K562 (cell line): ENCODE data around the gene MCEMP1. TPM values are rescaled to one million over a fixed set of nuclear protein-coding genes. Genes with fewer than 3 reads are reported as not detected.

ENCODE experiments used
- ATAC-seq: fragments of 200-7000 bp; cut with Tn5 transposase; 3 replicates; pipeline ENCODE4 v1.9.1; 2020; ENCODE audit warnings: moderate library complexity
- BruUV-seq: library from RNA; stranded (reverse); fragments of 400-500 nt; replicated peaks from 2 replicates; lab custom pipeline; 2021; lab: Mats Ljungman, UMichigan
- CTCF ChIA-PET: fragments of 300-600 bp; formaldehyde crosslinking; extraction: SDS; loops from one replicate; lab custom pipeline; 2021; ENCODE audit warnings: low intra/inter-chr PET ratio; lab: Yijun Ruan, JAX
- POLR2A ChIA-PET: fragments of 300-600, 350-650 bp; sonication (Branson Sonifier 250); formaldehyde crosslinking; extraction: SDS; loops from one replicate; lab custom pipeline; 2021; ENCODE audit warnings: antibody characterized with exemption, inconsistent platforms; lab: Yijun Ruan, JAX
- DNase-seq, 4 experiments: peaks; one replicate each; pipeline versions ENCODE4 v3.0.0 to v3.0.0-alpha.2; 2011 to 2018; ENCODE audit warnings: low spot score in 3 of 4, mixed read lengths in 3 of 4; ENCODE audit errors: extremely low read depth in 1 of 4
- FAIRE-seq: peaks from 2 replicates; lab custom pipeline; 2011; peaks lifted over from hg19 to GRCh38; lab: Jason Lieb, UNC
- H2AFZ ChIP-seq: 2 replicates; pipeline ENCODE4 v1.6.0; 2011; ENCODE audit warnings: low read depth, low read length, control low read depth, inconsistent platforms
- H3K27ac ChIP-seq: fragments of 200-600 bp; 3 replicates; pipeline ENCODE4 v1.8.0; 2011; ENCODE audit warnings: low read depth, mild to moderate bottlenecking, control low read depth, inconsistent platforms, low read length, moderate library complexity, mixed read lengths; ENCODE audit errors: extremely low read depth
- H3K27me3 ChIP-seq, 2 experiments: fragments of 300-600 bp in 1 of 2; 2 replicates in 1 of 2; 3 replicates in 1 of 2; pipeline versions ENCODE4 v1.6.0 to v1.8.0; 2011; ENCODE audit warnings: inconsistent platforms in 2 of 2, low read length in 2 of 2, mild to moderate bottlenecking in 1 of 2, mixed read lengths in 1 of 2, moderate library complexity in 1 of 2; ENCODE audit not compliant: control insufficient read depth in 2 of 2, insufficient read depth in 2 of 2
- H3K36me3 ChIP-seq: fragments of 300-600 bp; 3 replicates; pipeline ENCODE4 v1.8.0; 2011; ENCODE audit warnings: mild to moderate bottlenecking, low read length, inconsistent platforms; ENCODE audit not compliant: control insufficient read depth, insufficient read depth
- H3K4me1 ChIP-seq, 2 experiments: fragments of 200-600 bp in 1 of 2; replicated peaks in 1 of 2; 2 replicates in 1 of 2; 3 replicates in 1 of 2; pipeline versions ENCODE4 v1.5.1 to v1.8.0; 2011; ENCODE audit warnings: inconsistent platforms in 2 of 2, low read length in 2 of 2, mild to moderate bottlenecking in 1 of 2, mixed read lengths in 1 of 2, moderate library complexity in 1 of 2; ENCODE audit not compliant: control insufficient read depth in 2 of 2, insufficient read depth in 2 of 2
- H3K4me2 ChIP-seq: 2 replicates; pipeline ENCODE4 v1.6.1; 2011; ENCODE audit warnings: low read length, control low read depth, inconsistent platforms, mixed read lengths; ENCODE audit not compliant: insufficient read depth
- H3K4me3 ChIP-seq: fragments of 200-600 bp; sonication (generic), shearing (Covaris generic); 2 replicates; pipeline ENCODE4 v1.5.1; 2016; ENCODE audit warnings: control low read depth, inconsistent platforms
- H3K79me2 ChIP-seq: fragments of 200-600 bp; 3 replicates; pipeline ENCODE4 v1.8.0; 2011; ENCODE audit warnings: low read length, inconsistent platforms; ENCODE audit not compliant: control insufficient read depth, insufficient read depth
- H3K9ac ChIP-seq, 2 experiments: 2 replicates each; pipeline versions ENCODE4 v1.6.0 to v1.6.1; 2011; ENCODE audit warnings: low read depth in 2 of 2, low read length in 2 of 2, control low read depth in 1 of 2, inconsistent platforms in 1 of 2, mild to moderate bottlenecking in 1 of 2, mixed read lengths in 1 of 2; ENCODE audit not compliant: insufficient read depth in 1 of 2
- H3K9me1 ChIP-seq: one replicate; pipeline ENCODE4 v1.6.0; 2011; ENCODE audit warnings: inconsistent platforms, mild to moderate bottlenecking, low read length, moderate library complexity; ENCODE audit not compliant: control insufficient read depth, insufficient read depth
- H3K9me3 ChIP-seq: replicated peaks from 2 replicates; pipeline ENCODE4 v1.5.1; 2011; ENCODE audit warnings: low read depth, low read length, inconsistent platforms; ENCODE audit not compliant: control insufficient read depth, insufficient read depth
- H4K20me1 ChIP-seq: replicated peaks from 2 replicates; pipeline ENCODE4 v1.6.1; 2011; ENCODE audit warnings: low read length, inconsistent platforms, mixed read lengths; ENCODE audit not compliant: control insufficient read depth, insufficient read depth
- ATF2 ChIP-seq: sonication (generic); formaldehyde crosslinking; IDR thresholded peaks from 2 replicates; pipeline ENCODE4 v1.8.1; 2022; ENCODE audit warnings: missing genetic modification reagents
- BDP1 ChIP-seq: IDR thresholded peaks from 3 replicates; pipeline ENCODE4 v1.6.1; 2011; ENCODE audit not compliant: insufficient read length, insufficient read depth
- C11orf30 ChIP-seq: fragments of 450-650 bp; IDR thresholded peaks from 2 replicates; pipeline ENCODE4 v1.6.1; 2016; ENCODE audit warnings: low read depth, mild to moderate bottlenecking
- CBX8 ChIP-seq: fragments of 200-600 bp; sonication (generic); IDR thresholded peaks from 2 replicates; pipeline ENCODE4 v1.6.1; 2012; ENCODE audit warnings: borderline replicate concordance, mixed run types, low read depth, mild to moderate bottlenecking, moderate library complexity, mixed read lengths, low read length, control low read depth, inconsistent platforms; ENCODE audit not compliant: poor library complexity, severe bottlenecking; ENCODE audit errors: extremely low read depth
- ETV1 ChIP-seq: fragments of 450-650 bp; conservative IDR thresholded peaks from 2 replicates; pipeline ENCODE4 v1.6.1; 2016; ENCODE audit warnings: missing genetic modification characterization, control low read depth, low read depth, missing compliant biosample characterization
- HSF4 ChIP-seq: fragments of 250-450 bp; sonication (Bioruptor Pico); IDR thresholded peaks from 2 replicates; pipeline ENCODE4 v2.1.2; 2022; ENCODE audit warnings: mild to moderate bottlenecking, moderate library complexity, borderline replicate concordance
- MCM3 ChIP-seq: fragments of 450-650 bp; IDR thresholded peaks from 2 replicates; pipeline ENCODE4 v1.6.1; 2016
- NFE2 ChIP-seq: IDR thresholded peaks from 2 replicates; pipeline ENCODE4 v1.6.1; 2014; ENCODE audit warnings: antibody characterized with exemption, low read depth
- NFIC ChIP-seq: fragments of 450-650 bp; IDR thresholded peaks from 2 replicates; pipeline ENCODE4 v1.6.1; 2017; ENCODE audit warnings: mild to moderate bottlenecking, inconsistent platforms
- PBX2 ChIP-seq, 2 experiments: IDR thresholded peaks in 1 of 2; conservative IDR thresholded peaks in 1 of 2; 2 replicates each; pipeline ENCODE4 v1.6.1; 2016; ENCODE audit warnings: low read depth in 2 of 2, mild to moderate bottlenecking in 1 of 2, missing compliant biosample characterization in 1 of 2, missing genetic modification characterization in 1 of 2, moderate library complexity in 1 of 2
- POLR3A ChIP-seq: IDR thresholded peaks from 2 replicates; pipeline ENCODE4 v1.6.1; 2011; ENCODE audit warnings: borderline replicate concordance, mild to moderate bottlenecking, moderate library complexity; ENCODE audit not compliant: insufficient read length, insufficient read depth; ENCODE audit errors: extremely low read depth
- RBM39 ChIP-seq: fragments of 200-400 bp; formaldehyde crosslinking; optimal IDR thresholded peaks from 2 replicates; pipeline ENCODE3; 2018; ENCODE audit warnings: low read depth, low read length
- TBP ChIP-seq: optimal IDR thresholded peaks from 2 replicates; pipeline ENCODE3; 2011; ENCODE audit warnings: low read depth, low read length, improper control_type of control experiment
- TFAM ChIP-seq: fragments of 250-450 bp; sonication (Bioruptor Pico); conservative IDR thresholded peaks from 2 replicates; pipeline ENCODE4 v1.5.0; 2021; ENCODE audit warnings: mild to moderate bottlenecking, moderate library complexity
- THAP7 ChIP-seq: fragments of 250-450 bp; sonication (Bioruptor Pico); IDR thresholded peaks from 2 replicates; pipeline ENCODE4 v1.5.0; 2021
- ZNF224 ChIP-seq: sonication (generic); formaldehyde crosslinking; IDR thresholded peaks from 2 replicates; pipeline ENCODE4 v1.8.0; 2022; ENCODE audit warnings: mild to moderate bottlenecking, missing genetic modification reagents
- ZNF311 ChIP-seq: fragments of 250-450 bp; sonication (Bioruptor Pico); IDR thresholded peaks from 2 replicates; pipeline ENCODE4 v1.4.0; 2020; ENCODE audit warnings: mild to moderate bottlenecking, moderate library complexity
- ZZZ3 ChIP-seq: fragments of 450-650 bp; IDR thresholded peaks from 2 replicates; pipeline ENCODE4 v1.6.1; 2016; ENCODE audit warnings: antibody characterized with exemption, mild to moderate bottlenecking, moderate library complexity
- WGBS: fragments of 100-300 bp; shearing (Covaris generic); methylation state at CpG from one replicate; pipeline ENCODE4 v1.1.6; 2016; ENCODE audit warnings: low coverage, mixed read lengths; ENCODE audit not compliant: insufficient coverage; ENCODE audit errors: missing lambda C conversion rate; 5-methylcytosine and 5-hydroxymethylcytosine counted together
- in situ Hi-C: fragments of 300-500 bp; cut with MboI; formaldehyde crosslinking; loops from 4 replicates; pipeline ENCODE4 v1.15.0; 2018; ENCODE audit warnings: inconsistent platforms, mixed read lengths
- intact Hi-C: fragments of 100-400 bp; cut with micrococcal nuclease; formaldehyde crosslinking; loops from 2 replicates; pipeline ENCODE4 v1.14.2; 2022
- polyA plus RNA-seq, 8 experiments: library from polyadenylated mRNA; depleted of rRNA in 4 of 8; stranded (reverse) in 5 of 8; unstranded in 3 of 8; fragments of >200 nt; fragmentation: Nextera tagmentation in 2 of 8; fragmentation: Illumina TruSeq in 1 of 8; extraction: Ambion mirVana in 2 of 8; extraction: Trizol in 1 of 8; gene quantifications; 2 replicates each; pipeline versions ENCODE4 v1.2.1 to v1.2.3, GENCODE V29; 2011 to 2014; ENCODE audit warnings: inconsistent platforms in 1 of 8, missing spikeins in 1 of 8
- total RNA-seq, 7 experiments: library from RNA; depleted of rRNA in 6 of 7; stranded (reverse); fragments of >200 nt in 6 of 7; fragmentation: Illumina TruSeq in 2 of 7; extraction: Trizol in 2 of 7; gene quantifications; 2 replicates each; pipeline versions ENCODE4 v1.2.1 to v1.2.3, GENCODE V29; 2011 to 2021; ENCODE audit warnings: low replicate concordance in 1 of 7

The MCEMP1 gene
- total and polyA plus RNA-seq, 9 of the 15 experiments (the other 6 are each of a cell fraction or from before 2014, with no cell fraction given): 0.11 to 1.8 (median 0.51) TPM

GRCh38 chr19:7682175-7682855 lies 5.4 kb downstream of the MCEMP1 start:
- no peak overlapping the region for H3K4me3 ChIP-seq
- in situ Hi-C loops: loop anchor here (5.0 to 10.0 kb wide), 2 partner anchors 115 to 328 kb away; no protein-coding TSS in a partner anchor
- TF ChIP-seq TFAM (CRISPR knock-in tag): no peak
- TF ChIP-seq PBX2 (CRISPR knock-in tag; IDR thresholded peaks at IDR 0.05; ENCODE audit: low read depth): no peak
- TF ChIP-seq PBX2 (tag; conservative IDR thresholded peaks at IDR 0.05; ENCODE audit: low read depth): no peak
- TF ChIP-seq ZNF224 (CRISPR knock-in tag): no peak
- TF ChIP-seq C11orf30: no peak
- no peak for TF ChIP-seq NFE2
- TF ChIP-seq CBX8: no peak
- no peak for TF ChIP-seq ETV1 (tag)
- no peak for TF ChIP-seq BDP1
- TF ChIP-seq ATF2: no peak
- no peak for TF ChIP-seq ZZZ3
- TF ChIP-seq THAP7: no peak
- no peak for TF ChIP-seq NFIC
- TF ChIP-seq POLR3A: no peak
- no peak for TF ChIP-seq MCM3
- TF ChIP-seq ZNF311 (CRISPR knock-in tag): no peak
- no peak for TF ChIP-seq HSF4 (CRISPR knock-in tag)
- TF ChIP-seq RBM39: no peak
- TF ChIP-seq TBP: no peak

More at GRCh38 chr19:7682175-7682855, 5.4 kb downstream of the MCEMP1 start:
- Histone ChIP-seq H4K20me1 (no peaks in the 10 kb centered on the region), H3K9me1 (peaks cover 3% of the 10 kb centered on the region), H3K4me2 (no peak overlapping the region), H3K79me2 (peaks cover 15% of the 10 kb centered on the region; the same call in 2 of the 3 replicates), H3K4me1 (peaks cover 10 to 28% of the 10 kb centered on the region in 2 experiments; a peak in 4 of 5 replicates), H3K27ac (no peak overlapping the region), H3K27me3 (peaks cover 0 to 6% of the 10 kb centered on the region in 2 experiments; a peak in 2 of 5 replicates), H2AFZ (no peak overlapping the region), H3K9me3 (no peaks in the 10 kb centered on the region), H3K9ac (no peak overlapping the region), H3K36me3 (peaks cover 10% of the 10 kb centered on the region; the same call in 2 of the 3 replicates)
- intact Hi-C loops: loop anchor here (10.0 kb wide), 1 partner anchor 328 kb away; no protein-coding TSS in a partner anchor
- ATAC-seq (no peak), DNase-seq (no peak), FAIRE-seq (no peak)
- 97% methylated on average over 33 of the region's 74 CpGs for WGBS
- POLR2A ChIA-PET: no interaction called here
- CTCF ChIA-PET: interaction anchor here (0.6 to 1.1 kb wide), 2 partner anchors 114 to 329 kb away, joined by 3 to 6 read pairs; no protein-coding TSS in a partner anchor
- BruUV-seq: TSS peak; percentile 75
